GM23248 (cell line): ENCODE data around the gene CDC7. TPM values are rescaled to one million over a fixed set of nuclear protein-coding genes. Genes with fewer than 3 reads are reported as not detected.
A peak's percentile ranks its signal among the peaks of the same experiment; 100 is the strongest.

Experiments used
- DNase-seq: peaks from one replicate; pipeline ENCODE4 v3.0.0-alpha.2; 2015
- H2AFZ ChIP-seq: fragments of 200-600 bp; sonication (generic); 2 replicates; pipeline ENCODE4 v1.6.1; 2016; ENCODE audit warnings: antibody characterized with exemption
- H3F3A ChIP-seq: fragments of 200-600 bp; sonication (generic); 2 replicates; pipeline ENCODE4 v1.6.1; 2016; ENCODE audit warnings: mild to moderate bottlenecking, antibody characterized with exemption, mixed run types; ENCODE audit not compliant: insufficient read depth
- H3K27ac ChIP-seq: fragments of 200-600 bp; sonication (generic); 2 replicates; pipeline ENCODE4 v1.5.1; 2016; ENCODE audit warnings: mild to moderate bottlenecking
- H3K27me3 ChIP-seq: fragments of 200-600 bp; sonication (generic); replicated peaks from 2 replicates; pipeline ENCODE4 v1.6.1; 2016; ENCODE audit warnings: mild to moderate bottlenecking; ENCODE audit not compliant: insufficient read depth
- H3K36me3 ChIP-seq: fragments of 200-600 bp; sonication (generic); 2 replicates; pipeline ENCODE4 v1.6.1; 2016; ENCODE audit warnings: low read depth, mild to moderate bottlenecking
- H3K4me1 ChIP-seq: fragments of 200-600 bp; sonication (generic); 2 replicates; pipeline ENCODE4 v1.6.1; 2016; ENCODE audit warnings: mild to moderate bottlenecking; ENCODE audit not compliant: insufficient read depth
- H3K4me2 ChIP-seq: fragments of 200-600 bp; sonication (generic); one replicate; pipeline ENCODE4 v1.6.1; 2016; ENCODE audit warnings: mild to moderate bottlenecking; ENCODE audit not compliant: unreplicated experiment
- H3K4me3 ChIP-seq: fragments of 200-600 bp; sonication (generic); 2 replicates; pipeline ENCODE4 v1.5.1; 2016; ENCODE audit warnings: mild to moderate bottlenecking
- H3K79me2 ChIP-seq: fragments of 200-600 bp; sonication (generic); 2 replicates; pipeline ENCODE4 v1.6.1; 2016; ENCODE audit warnings: mild to moderate bottlenecking; ENCODE audit not compliant: insufficient read depth
- H3K9ac ChIP-seq: fragments of 200-600 bp; sonication (generic); 2 replicates; pipeline ENCODE4 v1.6.1; 2016; ENCODE audit warnings: mild to moderate bottlenecking
- H3K9me2 ChIP-seq: fragments of 200-600 bp; sonication (generic); 2 replicates; pipeline ENCODE4 v1.6.1; 2016; ENCODE audit warnings: mixed run types, mild to moderate bottlenecking, moderate library complexity; ENCODE audit not compliant: insufficient read depth
- H3K9me3 ChIP-seq: fragments of 200-600 bp; sonication (generic); one replicate; pipeline ENCODE4 v1.6.1; 2017; ENCODE audit warnings: low read depth
- H4K20me1 ChIP-seq: fragments of 200-600 bp; sonication (generic); 2 replicates; pipeline ENCODE4 v1.6.0; 2016; ENCODE audit not compliant: insufficient read depth
- EZH2 ChIP-seq: fragments of 200-600 bp; sonication (generic); IDR thresholded peaks from 2 replicates; pipeline ENCODE4 v1.6.1; 2018; ENCODE audit warnings: antibody characterized with exemption, mild to moderate bottlenecking; ENCODE audit not compliant: insufficient read depth, poor library complexity, severe bottlenecking
- EZH2phosphoT487 ChIP-seq: fragments of 200-600 bp; sonication (generic); IDR thresholded peaks from 2 replicates; pipeline ENCODE4 v1.6.1; 2018; ENCODE audit warnings: antibody characterized with exemption, moderate library complexity, mild to moderate bottlenecking, low read depth; ENCODE audit not compliant: insufficient read depth
- WGBS, 2 experiments: methylation state at CpG; one replicate each; pipeline ENCODE4 v1.1.6; 2015 to 2017; ENCODE audit warnings: low lambda C conversion rate in 2 of 2, low coverage in 1 of 2; ENCODE audit errors: missing lambda C conversion rate in 2 of 2; 5-methylcytosine and 5-hydroxymethylcytosine counted together
- in situ Hi-C: fragments of 300-500 bp; cut with MboI; formaldehyde crosslinking; loops from 2 replicates; pipeline ENCODE4 v1.15.0; 2020
- polyA plus RNA-seq: library from polyadenylated mRNA; unstranded; fragments of >200 nt; fragmentation: Nextera tagmentation; extraction: Ambion mirVana; gene quantifications from 2 replicates; pipeline ENCODE4 v1.2.1, GENCODE V29; 2016
- total RNA-seq: library from RNA; depleted of rRNA; stranded (reverse); fragments of >200 nt; shearing (Covaris generic); gene quantifications from 2 replicates; pipeline ENCODE4 v1.2.3, GENCODE V29; 2014

CDC7 gene
- total and polyA plus RNA-seq, 2 experiments from 2014 or later = 3.5 to 4.7 TPM

DNA sequence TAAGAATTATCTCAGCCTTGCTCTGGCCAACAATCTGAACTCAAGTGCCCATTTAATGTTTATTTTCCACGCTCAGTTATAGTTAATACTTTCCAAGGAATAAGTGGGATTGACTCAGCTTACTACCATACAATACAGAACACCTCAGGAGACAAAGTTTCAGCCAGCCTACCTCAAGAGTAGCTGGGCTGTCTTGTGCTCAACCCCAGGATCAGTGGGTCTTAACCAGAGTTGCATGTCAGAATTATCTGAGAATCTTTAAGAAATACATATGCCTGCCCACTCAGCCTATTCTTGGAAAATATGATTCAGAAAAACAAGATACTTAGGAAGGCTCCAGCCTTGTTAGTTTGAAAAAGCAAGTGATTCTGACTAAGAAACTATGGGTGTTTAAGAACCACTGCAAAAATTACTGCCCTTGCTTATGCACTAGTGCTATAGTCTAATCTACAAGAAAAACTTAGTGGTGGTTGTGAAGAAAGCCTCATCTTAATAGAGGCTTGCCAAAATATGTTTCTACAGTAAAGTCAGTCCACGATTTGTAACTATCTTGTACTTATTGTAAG lies 20.4 kb downstream of the CDC7 start:
- Histone ChIP-seq H3K9me3 (no peaks in the 10 kb centered on the region), H3K9me2 (no peaks in the 10 kb centered on the region), H3K4me1 (peaks cover 6% of the 10 kb centered on the region), H3F3A (peaks cover 4% of the 10 kb centered on the region), H2AFZ (no peak overlapping the region), H3K9ac (no peak overlapping the region), H3K4me2 (no peak overlapping the region), H4K20me1 (no peaks in the 10 kb centered on the region), H3K27me3 (no peaks in the 10 kb centered on the region), H3K4me3 (no peak overlapping the region), H3K36me3 (no peaks in the 10 kb centered on the region), H3K27ac (no peak overlapping the region), H3K79me2 (no peaks in the 10 kb centered on the region)
- 34 to 38% methylated on average over 2 of the region's 2 CpGs for WGBS, 2 experiments
- DNase-seq = peak; percentile 42
- in situ Hi-C loops = no loop called here
- TF ChIP-seq EZH2phosphoT487 (no peak), EZH2 (no peak)

GRCh38 chr1:91523482-91523881 lies 22.8 kb downstream of the CDC7 start:
- H3K4me1 ChIP-seq = peaks cover 30% of the 10 kb centered on the region
- H3K9ac ChIP-seq = no peak overlapping the region
- H4K20me1 ChIP-seq = no peaks in the 10 kb centered on the region
- TF ChIP-seq EZH2phosphoT487 = no peak
- no peak for TF ChIP-seq EZH2
- H3K79me2 ChIP-seq = no peaks in the 10 kb centered on the region
- H3K36me3 ChIP-seq = no peaks in the 10 kb centered on the region
- H3K27ac ChIP-seq = no peak overlapping the region
- 100% methylated on average over 1 of the region's 1 CpG for WGBS, 2 experiments
- no peak overlapping the region for H3K4me3 ChIP-seq
- DNase-seq = peak; percentile 22
- no peaks in the 10 kb centered on the region for H3K9me3 ChIP-seq
- in situ Hi-C loops = no loop called here
- H3K9me2 ChIP-seq = no peaks in the 10 kb centered on the region
- H2AFZ ChIP-seq = no peak overlapping the region
- H3K4me2 ChIP-seq = no peak overlapping the region
- peaks cover 25% of the 10 kb centered on the region for H3F3A ChIP-seq
- H3K27me3 ChIP-seq = no peaks in the 10 kb centered on the region

DNA sequence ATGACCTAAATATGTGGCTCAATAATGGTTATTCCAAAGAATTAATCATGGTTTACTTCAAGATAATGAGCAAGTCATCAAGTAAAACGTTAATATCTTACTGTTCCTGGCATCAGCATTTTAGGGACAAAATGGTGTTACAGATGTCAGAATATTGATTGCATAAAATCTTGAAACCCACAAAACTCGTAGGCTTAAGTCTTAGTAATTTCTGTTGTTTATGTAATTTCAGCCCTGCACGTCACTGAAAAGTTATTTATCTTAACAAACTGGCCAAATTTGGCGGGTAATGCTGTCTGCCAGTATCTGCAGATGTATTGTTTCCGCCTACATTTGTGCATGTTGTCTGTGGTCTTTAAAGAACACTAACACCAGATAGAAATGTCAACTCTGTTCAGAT lies 25.8 kb downstream of the CDC7 start:
- H3K9me3 ChIP-seq = no peaks in the 10 kb centered on the region
- 2 to 7% methylated on average over 5 of the region's 5 CpGs for WGBS, 2 experiments
- H3K79me2 ChIP-seq = no peaks in the 10 kb centered on the region
- no peak overlapping the region for H2AFZ ChIP-seq
- peaks cover 30% of the 10 kb centered on the region for H3K4me1 ChIP-seq
- no peak overlapping the region for H3K4me3 ChIP-seq
- no peaks in the 10 kb centered on the region for H3K27me3 ChIP-seq
- peaks cover 25% of the 10 kb centered on the region for H3F3A ChIP-seq
- peak; percentile 73 for DNase-seq
- peak overlapping the region; percentile 60 for H3K4me2 ChIP-seq
- TF ChIP-seq EZH2phosphoT487 (no peak), EZH2 (no peak)
- in situ Hi-C loops = no loop called here
- no peaks in the 10 kb centered on the region for H3K36me3 ChIP-seq
- H3K9ac ChIP-seq = no peak overlapping the region
- H4K20me1 ChIP-seq = no peaks in the 10 kb centered on the region
- H3K27ac ChIP-seq = peak overlapping the region; percentile 39
- H3K9me2 ChIP-seq = no peaks in the 10 kb centered on the region

- Histone ChIP-seq H3K9ac (no peak overlapping the region), H3F3A (peaks cover 25% of the 10 kb centered on the region), H3K36me3 (no peaks in the 10 kb centered on the region), H3K27me3 (no peaks in the 10 kb centered on the region), H3K4me2 (peak overlapping the region; percentile 60), H4K20me1 (no peaks in the 10 kb centered on the region), H2AFZ (no peak overlapping the region), H3K9me2 (no peaks in the 10 kb centered on the region), H3K9me3 (no peaks in the 10 kb centered on the region), H3K79me2 (no peaks in the 10 kb centered on the region), H3K4me1 (peaks cover 30% of the 10 kb centered on the region), H3K4me3 (no peak overlapping the region), H3K27ac (0 out of 2 replicates have a peak overlapping the region, but pooled peaks have one; percentile 33)
- WGBS, 2 experiments = 38 to 40% methylated on average over 4 of the region's 4 CpGs
- DNase-seq = no peak
- TF ChIP-seq EZH2phosphoT487 (no peak), EZH2 (no peak)
- in situ Hi-C loops = no loop called here
Measured at GRCh38 chr1:91527266-91527765, 26.7 kb downstream of the CDC7 start.
